Activated T-cell treated with anti-CD3 and anti-CD28 coated beads for 24 hours (primary cell): Measurements from ENCODE around the gene ANKRD55.
A peak's percentile ranks its signal among the peaks of the same experiment; 100 is the strongest.
"Not testable (repeated sequence)": the region's sequence is repeated elsewhere in the genome, so short reads cannot be mapped to it uniquely, and the experiment has no call there.

Source experiments
- DNase-seq: peaks from one replicate; pipeline ENCODE4 v3.0.0-alpha.2; 2020; ENCODE audit warnings: low read depth

The ANKRD55 gene

DNA sequence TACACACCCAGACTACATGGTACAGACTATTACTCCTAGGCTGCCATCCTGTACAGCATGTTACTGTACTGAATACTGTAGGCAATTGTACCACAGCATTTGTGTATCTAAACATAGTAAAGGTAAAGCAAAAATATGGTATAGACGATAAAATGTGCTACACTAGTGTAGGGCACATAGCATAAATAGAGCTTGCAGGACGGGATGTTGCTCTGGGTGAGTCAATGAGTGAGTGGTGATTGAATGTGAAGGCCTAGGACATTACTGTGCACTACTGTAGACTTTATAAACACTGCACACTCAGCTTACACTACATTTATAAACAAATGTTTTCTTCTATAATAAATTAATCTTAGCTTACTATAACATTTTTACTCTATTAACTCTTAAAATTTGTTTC, 25.6 kb downstream of the ANKRD55 start:
- no peak for DNase-seq

DNA sequence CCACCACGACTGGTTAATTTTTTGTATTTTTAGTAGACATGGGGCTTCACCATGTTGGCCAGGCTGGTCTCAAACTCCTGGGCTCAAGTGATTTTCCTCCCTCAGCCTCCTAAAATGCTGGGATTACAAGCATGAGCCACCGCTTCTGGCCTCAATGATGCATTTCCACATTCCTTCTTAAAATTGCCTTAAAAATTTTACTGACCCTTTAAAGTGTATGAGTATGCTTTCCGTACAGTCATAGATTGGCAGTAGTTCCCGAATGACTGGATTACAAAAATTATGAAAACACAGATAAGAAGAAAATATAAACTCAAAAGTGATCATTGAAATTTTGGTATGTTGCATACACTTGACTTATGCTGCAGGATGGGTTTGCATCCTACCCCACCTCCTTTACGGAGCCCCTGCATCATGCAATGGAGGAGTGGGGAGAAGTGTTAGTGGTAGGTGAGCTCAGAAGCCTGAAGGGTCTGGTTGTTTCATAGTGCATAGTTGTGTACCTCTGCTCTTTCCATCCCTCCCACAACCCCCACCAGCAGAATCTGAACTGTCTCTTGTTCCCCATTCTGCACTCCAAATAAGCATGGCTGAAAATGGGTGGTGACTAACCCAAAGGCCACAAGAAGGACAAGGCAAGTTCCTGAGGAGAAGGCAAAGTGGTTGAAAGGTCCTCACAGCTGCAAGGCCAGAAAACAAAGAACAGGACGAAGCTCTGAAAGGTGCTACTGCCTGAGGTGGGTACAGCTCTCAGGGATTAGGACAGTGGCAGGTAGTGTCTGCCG, 26.8 kb downstream of the ANKRD55 start:
- no peak for DNase-seq

DNA sequence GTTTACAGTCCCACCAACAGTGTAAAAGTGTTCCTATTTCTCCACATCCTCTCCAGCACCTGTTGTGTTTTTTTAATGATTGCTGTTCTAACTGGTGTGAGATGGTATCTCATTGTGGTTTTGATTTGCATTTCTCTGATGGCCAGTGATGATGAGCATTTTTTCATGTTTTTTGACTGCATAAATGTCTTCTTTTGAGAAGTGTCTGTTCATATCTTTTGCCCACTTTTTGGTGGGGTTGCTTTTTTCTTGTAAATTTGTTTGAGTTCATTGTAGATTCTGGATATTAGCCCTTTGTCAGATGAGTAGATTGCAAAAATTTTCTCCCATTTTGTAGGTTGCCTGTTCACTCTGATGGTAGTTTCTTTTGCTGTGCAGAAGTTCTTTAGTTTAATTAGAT, 29.2 kb downstream of the ANKRD55 start:
- not testable (repeated sequence) for DNase-seq

DNA sequence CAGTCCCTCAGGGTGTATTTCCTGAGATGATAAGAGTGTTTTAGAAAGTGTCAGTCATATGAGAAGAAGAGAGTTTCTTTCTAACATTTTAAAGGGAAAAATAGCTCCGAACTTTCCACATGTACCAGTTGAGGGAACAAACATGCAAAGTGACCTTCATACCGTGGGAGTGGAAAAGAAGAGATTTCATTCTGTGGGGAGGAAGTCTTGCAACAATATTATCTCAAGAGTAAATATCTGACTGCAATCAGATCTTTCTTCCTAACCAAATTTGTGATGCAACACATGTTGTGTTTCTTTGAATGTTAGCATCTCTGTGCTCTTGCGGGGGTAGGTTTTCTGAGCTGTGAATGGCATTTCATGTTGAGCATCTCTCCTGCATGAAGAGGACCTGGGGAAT, 30.6 kb downstream of the ANKRD55 start:
- DNase-seq, result no peak

DNA sequence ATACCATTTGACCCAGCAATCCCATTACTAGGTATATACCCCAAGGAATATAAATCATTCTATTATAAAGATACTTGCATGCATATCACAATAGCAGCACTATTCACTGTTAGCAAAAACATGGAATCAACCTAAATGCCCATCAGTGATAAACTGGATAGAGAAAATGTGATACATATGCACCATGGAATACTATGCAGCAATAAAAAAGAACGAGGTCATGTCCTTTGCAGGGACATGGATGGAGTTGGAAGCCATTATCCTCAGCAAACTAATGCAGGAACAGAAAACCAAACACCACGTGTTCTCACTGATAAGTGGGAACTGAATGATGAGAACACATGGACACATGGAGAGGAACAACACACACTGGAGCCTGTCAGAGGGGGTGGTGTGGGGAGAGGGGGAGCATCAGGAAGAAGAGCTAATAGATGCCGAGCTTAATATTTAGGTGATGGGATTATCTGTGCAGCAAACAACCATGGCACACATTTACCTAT, 31.3 kb downstream of the ANKRD55 start:
- DNase-seq, result not testable (repeated sequence)

DNA sequence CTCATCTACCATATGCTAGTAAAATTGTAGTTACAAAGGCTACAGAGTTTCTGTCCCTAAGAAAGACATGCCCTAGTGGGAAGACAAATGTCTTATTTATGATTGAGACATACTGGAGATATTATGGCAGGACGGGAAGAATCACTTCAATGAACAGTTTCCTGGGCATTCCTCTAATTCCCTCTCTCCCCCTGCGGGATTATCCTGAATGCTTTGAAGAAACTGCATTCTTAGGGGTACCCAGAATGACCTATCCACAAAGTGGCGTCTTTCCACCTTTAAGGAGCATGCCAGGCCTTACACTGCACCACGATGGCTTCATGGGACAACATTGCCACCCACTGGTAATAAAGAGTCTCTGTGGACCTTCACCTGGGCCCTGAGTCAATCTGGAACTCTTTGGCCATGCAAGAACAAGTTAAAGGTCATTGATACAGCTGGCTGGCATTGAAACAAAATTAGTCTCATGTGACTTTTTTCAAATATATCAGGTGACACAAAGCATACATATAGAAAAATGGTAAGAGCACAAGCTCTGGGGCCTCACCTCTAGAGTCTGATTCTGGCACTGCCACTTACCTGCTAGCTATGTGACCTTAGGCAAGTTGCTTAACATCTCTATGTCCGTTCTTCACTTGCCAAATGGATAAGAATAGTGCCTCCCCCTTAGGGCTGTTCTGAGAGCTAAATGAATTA, 32.0 kb downstream of the ANKRD55 start:
- peak; percentile 49 for DNase-seq

DNA sequence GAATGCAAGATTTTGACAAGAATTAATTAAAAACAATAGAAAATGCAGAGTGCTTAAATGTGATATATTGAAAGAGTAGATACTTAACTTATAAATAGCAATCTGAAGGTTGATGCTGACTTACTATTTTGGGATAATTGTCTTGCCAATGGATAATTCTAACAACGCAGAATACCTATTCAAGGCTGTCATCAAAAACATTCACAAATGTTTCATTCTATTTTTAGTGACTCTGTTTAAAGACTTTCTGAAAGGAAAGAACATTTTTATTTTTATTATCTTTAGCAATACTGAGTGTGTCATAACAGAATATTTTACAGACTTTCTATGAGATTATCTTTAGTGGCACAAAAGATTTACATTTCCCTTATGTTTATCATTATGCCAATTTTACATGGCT, 38.1 kb downstream of the ANKRD55 start:
- no peak for DNase-seq

DNA sequence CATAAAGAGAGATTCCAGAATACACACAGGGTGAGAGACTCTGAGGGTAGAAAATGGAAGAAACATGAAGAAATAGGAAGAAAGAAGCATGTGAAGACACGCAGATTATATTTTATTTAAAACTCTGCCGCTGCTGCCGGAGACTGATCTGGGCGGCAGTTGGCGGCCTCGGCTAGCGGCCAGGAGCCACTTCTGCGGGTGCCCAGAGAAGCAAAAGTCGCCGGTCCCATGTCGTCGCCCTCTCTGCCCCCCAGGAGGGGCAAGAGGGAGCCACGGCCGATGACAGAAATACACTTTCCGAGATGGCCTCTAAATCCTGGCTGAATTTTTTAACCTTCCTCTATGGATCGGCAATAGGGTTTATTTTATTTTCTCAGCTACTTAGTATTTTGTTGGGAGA, 40.9 kb downstream of the ANKRD55 start:
- DNase-seq, result no peak

DNA sequence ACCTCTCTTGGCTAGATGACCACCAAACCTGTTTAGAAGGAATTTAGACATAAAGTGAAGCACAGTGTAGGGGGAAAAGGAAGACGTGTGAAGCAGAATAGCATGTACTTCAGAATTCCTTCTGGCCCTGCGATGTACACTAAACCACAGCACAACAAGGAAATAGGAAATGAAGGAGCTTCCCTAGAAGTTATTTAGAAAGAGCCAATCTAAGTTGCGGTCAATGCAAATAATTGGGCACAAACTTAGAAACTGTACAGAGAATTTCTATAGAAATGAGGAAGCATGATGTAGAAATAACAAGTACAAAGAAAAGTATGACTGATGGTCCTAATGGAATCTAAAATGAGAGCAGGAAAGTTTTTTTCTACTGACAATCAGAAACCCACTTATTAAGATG, 41.5 kb downstream of the ANKRD55 start:
- no peak for DNase-seq

DNA sequence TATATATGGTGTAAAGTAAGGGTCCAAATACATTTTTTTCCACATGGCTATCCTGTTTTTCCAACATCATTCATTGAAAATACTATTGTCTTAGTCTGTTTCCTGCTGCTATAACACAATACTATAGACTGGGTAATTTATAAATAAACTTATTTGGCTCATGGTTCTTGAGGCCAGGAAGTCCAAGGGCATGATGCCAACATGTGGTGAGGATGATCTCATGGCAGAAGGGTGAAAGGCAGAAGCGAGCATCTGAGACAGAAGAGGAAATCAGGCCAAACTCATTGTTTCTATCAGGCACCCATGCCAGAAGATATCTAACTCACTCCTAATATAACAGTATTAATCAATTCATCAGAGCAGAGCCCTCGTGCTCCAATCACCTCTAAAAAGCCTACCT, 42.6 kb downstream of the ANKRD55 start:
- DNase-seq, result no peak

DNA sequence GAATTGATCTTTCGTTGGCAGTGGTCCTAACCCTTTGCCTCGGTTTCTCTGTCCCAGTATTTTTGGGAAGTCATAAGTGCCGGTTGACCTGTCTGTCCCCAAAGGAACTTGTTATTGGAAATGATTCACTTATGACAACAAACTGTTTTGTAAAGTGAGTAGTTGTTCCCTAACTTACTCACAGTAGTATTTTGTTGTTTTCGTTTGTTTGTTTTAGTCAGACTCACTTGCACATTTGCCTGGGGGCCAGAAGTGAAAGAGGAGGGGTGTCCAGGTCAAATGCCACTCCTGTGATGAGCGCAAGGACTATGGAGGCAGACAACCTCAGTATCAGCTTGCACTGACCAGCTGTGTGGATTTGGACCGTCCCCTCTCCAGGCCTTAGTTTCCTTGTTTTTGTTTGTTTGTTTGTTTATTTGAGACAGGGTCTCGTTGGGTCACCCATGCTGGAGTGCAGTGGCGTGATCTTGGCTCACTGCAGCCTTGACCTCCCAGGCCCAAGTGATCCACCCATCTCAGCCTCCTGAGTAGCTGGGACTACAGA, 47.3 kb downstream of the ANKRD55 start:
- DNase-seq, result no peak

DNA sequence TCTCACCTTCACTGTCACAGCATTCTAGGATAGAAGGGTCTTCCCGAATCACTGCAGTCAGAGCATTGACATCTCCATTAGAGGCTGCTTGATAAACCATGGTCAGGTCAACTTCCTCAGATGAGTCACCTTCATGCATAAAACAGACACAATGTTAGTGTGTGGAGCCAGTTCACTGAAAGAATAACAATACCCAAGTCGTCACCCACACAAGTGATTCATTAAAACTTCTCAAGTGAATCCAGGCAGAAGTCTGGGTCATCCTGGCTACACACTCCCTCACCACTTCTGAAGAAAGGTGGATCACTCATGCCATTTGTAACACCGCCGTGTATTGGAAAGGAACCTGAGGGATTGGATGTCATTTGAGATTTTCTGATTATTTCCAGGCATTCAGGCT, 49.6 kb downstream of the ANKRD55 start:
- DNase-seq, result no peak

DNA sequence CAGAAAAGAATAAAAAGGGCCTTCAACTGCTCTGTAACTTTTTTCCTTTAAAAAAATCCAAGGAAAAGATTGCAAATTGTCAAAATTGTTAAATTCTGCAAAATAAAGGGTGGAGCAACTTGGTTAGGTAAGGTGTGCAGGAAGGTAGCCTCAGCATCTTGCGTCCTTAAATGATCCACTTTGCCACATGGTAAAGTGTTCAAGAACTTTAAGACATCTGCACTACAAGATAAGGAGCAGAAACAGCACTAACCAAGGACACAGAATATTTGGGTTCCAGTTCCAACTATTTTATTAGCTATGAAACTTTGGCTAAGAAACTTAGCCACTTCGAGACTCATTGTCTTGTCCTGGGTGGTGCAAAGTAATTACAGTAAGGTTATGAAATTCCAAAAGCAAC, 53.7 kb downstream of the ANKRD55 start:
- no peak for DNase-seq

DNA sequence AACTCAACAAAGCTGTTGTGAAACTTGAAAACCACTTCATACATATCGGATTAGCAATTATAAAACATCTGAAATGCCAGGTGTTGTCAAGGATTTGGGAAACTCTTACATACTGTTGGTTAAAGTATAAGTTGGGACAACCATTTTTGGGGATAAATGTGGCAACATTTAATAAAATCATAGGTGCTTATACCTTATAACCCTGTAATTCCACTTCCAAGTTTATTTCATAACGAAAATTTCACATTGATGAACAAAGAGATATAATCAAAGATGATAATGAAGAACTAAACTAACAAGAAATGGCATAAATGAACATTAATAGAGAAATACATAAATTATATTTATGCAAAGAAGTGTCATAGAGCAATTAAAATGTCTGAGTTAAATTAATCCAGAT, 54.3 kb downstream of the ANKRD55 start:
- no peak for DNase-seq

DNA sequence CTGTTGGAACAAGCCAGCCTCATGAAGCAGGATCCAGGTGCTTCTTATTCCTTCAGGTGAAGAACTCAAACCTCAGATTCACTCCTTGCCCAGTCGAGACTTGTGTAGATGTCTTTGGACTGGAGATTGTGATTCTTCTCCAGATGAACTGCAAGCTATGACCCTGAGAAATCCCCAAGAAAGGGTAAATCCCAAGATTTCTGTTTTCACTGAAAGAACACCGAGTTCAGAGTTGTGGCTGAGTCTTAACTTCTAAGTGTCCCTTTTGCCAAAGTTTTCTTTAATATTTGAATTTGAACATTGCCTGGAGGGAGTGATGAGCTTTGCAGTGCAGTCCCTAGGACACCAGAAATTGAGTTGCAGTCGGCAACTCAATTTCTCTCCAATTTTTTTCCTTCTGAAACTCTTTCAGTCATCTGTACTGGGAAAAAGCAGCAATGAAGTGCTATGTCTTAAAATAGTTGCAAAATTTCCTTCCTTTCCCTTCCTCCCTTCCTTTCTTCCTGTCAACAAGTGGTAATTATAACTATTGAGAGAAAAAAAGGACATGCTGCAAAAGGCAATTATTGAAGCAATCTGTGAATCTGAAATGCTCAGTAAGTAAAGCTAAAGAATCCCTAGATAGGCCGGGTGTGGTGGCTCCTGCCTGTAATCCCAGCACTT, 56.1 kb downstream of the ANKRD55 start:
- no peak for DNase-seq

DNA sequence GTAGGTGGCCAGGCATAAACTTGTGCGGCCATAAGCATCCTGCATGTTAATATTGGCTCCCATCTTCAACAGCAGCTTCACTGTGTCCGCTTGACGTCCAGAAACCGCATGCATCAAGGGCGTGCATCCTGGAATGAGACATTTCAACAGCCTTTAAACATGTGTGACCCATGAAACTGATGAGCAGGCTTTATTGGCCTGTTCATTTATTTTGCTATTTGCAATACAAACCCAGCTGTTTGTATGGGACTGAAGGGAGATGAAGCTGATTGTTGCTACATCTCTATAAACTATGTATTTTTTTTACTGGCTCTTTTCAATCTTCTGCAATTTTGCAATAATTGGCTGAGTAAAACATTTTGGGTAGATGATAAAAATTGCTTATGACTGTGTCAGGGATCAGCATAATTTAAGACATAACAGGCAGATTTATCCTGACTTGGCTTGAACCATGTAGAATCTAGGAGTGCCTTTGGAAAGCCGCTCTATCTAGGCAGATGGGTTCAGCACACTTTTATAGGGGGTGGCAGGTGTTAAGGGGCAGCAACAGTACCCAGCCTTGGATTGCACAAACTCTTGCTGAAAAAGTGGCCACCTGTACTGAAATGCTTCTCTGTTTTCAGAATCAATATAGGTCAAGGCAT, 56.9 kb downstream of the ANKRD55 start:
- DNase-seq, result no peak

DNA sequence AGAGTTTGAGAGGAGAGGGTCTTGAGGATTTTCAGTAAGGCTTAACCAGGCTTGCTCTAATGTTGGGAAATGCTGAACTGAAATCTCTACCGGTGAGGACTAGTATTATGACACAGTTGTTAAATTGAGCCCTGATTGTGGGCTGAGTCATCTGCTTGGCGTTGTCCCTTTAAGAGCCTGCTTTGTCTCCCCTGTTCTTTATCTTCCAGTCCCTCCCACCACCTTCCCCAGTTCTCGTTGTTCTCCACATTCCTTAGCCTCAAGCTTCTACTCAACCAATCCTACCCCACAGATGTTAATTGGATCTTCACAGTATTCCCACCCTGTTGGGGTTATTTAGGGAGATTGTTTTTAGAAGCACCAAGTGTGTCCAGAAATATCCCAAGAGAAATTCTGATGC, 57.6 kb downstream of the ANKRD55 start:
- DNase-seq, result no peak

DNA sequence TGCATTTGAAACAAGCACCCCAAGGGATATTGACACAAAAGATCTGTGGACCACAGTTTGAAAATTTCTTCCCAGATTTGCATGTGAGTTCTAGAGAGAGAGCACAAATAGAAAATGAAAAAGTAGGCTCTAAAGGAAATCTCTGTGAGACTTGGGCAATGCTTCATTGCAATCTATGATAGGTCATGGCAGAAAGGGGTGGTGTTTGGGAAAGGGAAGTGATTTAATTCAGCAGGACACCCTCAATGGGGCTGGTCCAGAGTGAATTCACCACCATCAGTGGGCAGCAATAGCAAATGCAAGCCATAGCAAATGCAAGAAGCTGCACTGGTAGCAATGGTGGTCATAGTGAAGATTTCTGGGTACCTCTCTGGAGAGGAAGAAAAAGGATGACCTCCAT, 58.1 kb downstream of the ANKRD55 start:
- no peak for DNase-seq

DNA sequence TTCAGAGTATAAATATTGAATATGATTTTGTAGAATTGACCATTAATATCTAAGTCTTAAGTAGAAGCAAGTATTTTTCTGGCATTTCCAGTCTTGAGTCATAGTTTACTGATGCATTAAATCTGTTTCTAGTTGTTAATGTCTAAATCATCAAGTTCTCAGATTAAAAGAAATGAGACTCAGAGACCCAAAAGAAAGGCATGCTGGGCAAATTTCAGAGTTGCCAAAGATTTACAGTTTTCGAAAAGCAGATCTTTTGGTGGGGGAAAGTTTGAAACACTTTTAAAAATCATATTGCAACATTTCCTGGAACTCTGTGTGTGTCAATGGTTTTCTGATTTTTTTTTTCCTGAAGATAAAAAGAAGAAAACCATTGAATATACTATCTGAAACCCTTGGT, 60.9 kb downstream of the ANKRD55 start:
- DNase-seq, result no peak

DNA sequence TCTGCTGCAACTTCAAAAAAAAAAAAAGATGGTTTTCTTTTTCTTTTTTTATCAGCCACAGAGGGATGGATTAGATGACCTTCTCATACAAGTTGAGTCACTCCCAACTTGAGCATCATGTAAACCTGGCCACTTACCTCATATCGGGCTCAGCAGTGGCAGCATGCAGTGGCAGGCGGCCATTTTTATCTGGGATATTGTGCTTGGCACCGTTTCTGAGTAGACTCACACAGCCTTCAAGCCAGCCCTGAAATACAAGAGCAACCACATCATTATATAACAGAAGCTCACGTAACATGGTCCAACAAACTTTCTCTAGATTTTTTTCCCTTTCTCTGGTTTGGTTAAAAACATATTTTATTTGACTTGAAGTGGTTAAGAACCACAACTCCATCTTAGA, 62.6 kb downstream of the ANKRD55 start:
- no peak for DNase-seq

DNA sequence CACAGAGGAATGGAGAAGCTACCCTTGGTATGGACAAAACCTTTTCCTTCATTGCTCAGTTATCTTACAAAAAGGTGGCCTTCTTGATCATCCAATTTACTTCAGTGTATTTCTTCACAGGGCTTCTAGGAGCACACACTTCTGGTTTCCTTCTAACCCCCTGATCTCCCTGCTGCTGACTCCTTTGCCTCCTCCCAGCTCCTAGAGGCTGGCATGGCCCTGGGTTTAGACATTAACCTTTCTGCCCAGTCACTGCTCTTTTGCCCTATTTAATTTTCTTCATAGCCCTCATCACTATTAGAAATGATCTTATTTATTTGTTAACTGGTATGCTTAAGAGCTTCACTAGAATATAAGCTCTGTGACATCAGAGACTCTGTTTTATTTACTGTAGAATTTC, 63.2 kb downstream of the ANKRD55 start:
- DNase-seq, result no peak

DNA sequence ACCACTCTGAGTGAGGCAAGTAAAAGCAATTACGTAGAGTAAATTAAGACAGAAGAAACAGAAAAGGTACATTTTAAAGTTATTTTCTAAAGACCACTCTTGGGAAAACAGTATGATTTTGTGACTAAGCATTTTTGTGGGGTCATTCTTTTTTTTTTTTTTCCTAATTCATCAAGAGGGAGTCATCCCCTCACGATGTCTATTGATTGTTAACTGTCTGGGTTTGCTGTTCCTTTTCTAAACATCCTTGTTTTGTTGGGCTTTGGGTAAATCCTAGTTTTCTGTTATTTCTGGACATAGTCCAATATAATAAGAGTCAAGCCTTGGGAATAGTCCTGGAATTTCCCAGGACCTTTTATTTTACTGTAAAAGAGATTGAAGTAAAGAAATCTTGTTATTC, 63.8 kb downstream of the ANKRD55 start:
- no peak for DNase-seq
